Measurements from ENCODE around the gene PTPRG.

The PTPRG gene

DNA sequence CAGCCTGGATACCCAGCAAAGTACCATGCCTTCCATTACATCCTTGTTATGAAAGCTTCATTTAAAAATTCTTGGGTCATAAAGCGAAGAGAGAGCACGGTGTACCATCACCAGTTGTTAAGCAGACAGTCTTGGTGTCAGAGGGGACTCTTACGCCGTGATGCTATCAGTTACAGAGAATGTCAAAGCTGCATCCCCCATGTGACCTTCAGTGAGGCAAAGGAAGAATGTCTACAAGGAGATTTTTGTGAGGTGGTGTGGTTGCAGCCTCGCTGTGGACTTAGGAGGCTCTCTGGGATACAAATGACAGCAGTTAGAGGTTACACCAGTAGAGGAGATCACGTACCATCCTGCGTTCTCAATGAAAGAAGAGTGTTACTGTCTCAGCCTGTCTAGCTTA, 533.7 kb downstream of the PTPRG start:
- Histone ChIP-seq H2AFZ (no peak overlapping the region), H3K4me1 (no peaks in the 10 kb centered on the region), H3K9ac (no peak overlapping the region), H3K4me2 (ENCODE audit: low read length) (no peak overlapping the region), H3K27ac (no peak overlapping the region), H3K36me3 (ENCODE audit: control insufficient read depth, insufficient read depth, low read length) (no peaks in the 10 kb centered on the region), H3K79me2 (peaks cover 33% of the 10 kb centered on the region), H3K27me3 (ENCODE audit: control insufficient read depth, insufficient read depth, low read length) (no peaks in the 10 kb centered on the region), H3K4me3 (ENCODE audit: low read depth, low read length) (no peak overlapping the region), H3K9me3 (ENCODE audit: control insufficient read depth, low read length) (no peaks in the 10 kb centered on the region)
- TF ChIP-seq, protein P1, sequence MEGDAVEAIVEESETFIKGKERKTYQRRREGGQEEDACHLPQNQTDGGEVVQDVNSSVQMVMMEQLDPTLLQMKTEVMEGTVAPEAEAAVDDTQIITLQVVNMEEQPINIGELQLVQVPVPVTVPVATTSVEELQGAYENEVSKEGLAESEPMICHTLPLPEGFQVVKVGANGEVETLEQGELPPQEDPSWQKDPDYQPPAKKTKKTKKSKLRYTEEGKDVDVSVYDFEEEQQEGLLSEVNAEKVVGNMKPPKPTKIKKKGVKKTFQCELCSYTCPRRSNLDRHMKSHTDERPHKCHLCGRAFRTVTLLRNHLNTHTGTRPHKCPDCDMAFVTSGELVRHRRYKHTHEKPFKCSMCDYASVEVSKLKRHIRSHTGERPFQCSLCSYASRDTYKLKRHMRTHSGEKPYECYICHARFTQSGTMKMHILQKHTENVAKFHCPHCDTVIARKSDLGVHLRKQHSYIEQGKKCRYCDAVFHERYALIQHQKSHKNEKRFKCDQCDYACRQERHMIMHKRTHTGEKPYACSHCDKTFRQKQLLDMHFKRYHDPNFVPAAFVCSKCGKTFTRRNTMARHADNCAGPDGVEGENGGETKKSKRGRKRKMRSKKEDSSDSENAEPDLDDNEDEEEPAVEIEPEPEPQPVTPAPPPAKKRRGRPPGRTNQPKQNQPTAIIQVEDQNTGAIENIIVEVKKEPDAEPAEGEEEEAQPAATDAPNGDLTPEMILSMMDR (IDR thresholded peaks at IDR 0.05) = no peak

DNA sequence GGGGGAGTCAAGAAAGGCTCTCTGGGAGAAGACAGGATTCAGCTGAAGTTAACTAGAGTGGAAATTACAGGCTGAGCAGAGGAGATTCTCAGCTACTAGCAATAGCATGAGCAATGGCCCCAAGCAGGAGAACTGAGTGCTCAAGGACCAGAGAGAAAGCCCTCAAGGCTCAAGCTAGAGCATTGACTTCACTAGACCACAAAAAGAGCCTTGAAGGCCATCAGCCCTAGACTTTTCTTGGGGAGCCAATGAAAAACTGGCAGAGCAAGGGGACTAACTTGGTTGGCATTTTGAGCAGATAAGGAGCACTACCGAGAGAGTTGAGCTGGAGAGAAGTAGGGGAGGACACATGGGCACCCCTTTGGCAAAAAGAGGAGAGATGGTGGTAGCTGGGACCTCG, 534.4 kb downstream of the PTPRG start:
- Histone ChIP-seq H2AFZ (no peak overlapping the region), H3K27me3 (ENCODE audit: control insufficient read depth, insufficient read depth, low read length) (no peaks in the 10 kb centered on the region), H3K36me3 (ENCODE audit: control insufficient read depth, insufficient read depth, low read length) (no peaks in the 10 kb centered on the region), H3K9ac (no peak overlapping the region), H3K9me3 (ENCODE audit: control insufficient read depth, low read length) (no peaks in the 10 kb centered on the region), H3K4me1 (no peaks in the 10 kb centered on the region), H3K27ac (no peak overlapping the region), H3K4me3 (ENCODE audit: low read depth, low read length) (no peak overlapping the region), H3K79me2 (peaks cover 29% of the 10 kb centered on the region), H3K4me2 (ENCODE audit: low read length) (no peak overlapping the region)
- TF ChIP-seq, protein P1 (IDR thresholded peaks at IDR 0.05) = no peak

DNA sequence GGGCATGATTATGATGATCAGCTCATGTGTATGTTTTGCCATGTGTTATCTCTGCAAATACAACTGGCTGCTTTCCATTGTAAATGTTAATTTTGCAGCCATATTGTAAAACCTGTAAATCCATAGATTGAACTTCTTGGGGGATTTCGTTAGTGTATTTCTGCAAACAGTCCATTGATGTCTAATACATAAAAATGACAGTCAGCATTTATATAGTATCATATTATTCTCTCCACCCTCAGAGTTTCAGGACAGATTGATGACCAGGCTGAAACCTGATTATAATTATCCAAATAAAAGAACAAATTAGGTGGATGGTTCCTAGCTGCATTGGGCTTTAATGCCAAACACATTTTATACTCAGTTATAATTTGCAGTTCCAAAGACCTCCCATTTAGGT, 535.1 kb downstream of the PTPRG start:
- no peak overlapping the region for H3K9ac ChIP-seq
- H3K79me2 ChIP-seq = peaks cover 23% of the 10 kb centered on the region
- H3K9me3 ChIP-seq (ENCODE audit: control insufficient read depth, low read length) = no peaks in the 10 kb centered on the region
- H3K4me2 ChIP-seq (ENCODE audit: low read length) = no peak overlapping the region
- H3K27me3 ChIP-seq (ENCODE audit: control insufficient read depth, insufficient read depth, low read length) = no peaks in the 10 kb centered on the region
- H3K27ac ChIP-seq = no peak overlapping the region
- no peaks in the 10 kb centered on the region for H3K36me3 ChIP-seq (ENCODE audit: control insufficient read depth, insufficient read depth, low read length)
- no peak overlapping the region for H2AFZ ChIP-seq
- no peak overlapping the region for H3K4me3 ChIP-seq (ENCODE audit: low read depth, low read length)
- TF ChIP-seq, protein P1 (IDR thresholded peaks at IDR 0.05) = no peak
- no peaks in the 10 kb centered on the region for H3K4me1 ChIP-seq

DNA sequence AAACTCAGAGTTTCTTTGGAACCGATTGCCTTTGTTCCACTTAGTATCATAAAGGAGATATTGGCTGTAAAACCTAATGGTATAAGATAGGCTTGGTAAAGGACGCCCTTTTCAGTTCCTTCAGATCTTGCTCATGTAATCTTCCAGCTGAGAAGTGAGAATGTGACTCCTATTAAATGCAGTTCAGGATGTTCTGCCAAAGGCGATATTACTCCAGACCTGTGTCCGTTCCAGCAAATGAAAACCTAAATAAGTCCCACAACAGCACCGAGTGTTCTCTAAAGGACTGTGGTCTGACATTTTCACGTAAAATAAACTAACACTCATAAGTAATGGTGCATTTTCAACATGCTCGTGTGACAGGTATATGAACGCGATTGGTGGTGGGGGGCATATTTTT, 535.8 kb downstream of the PTPRG start:
- peaks cover 21% of the 10 kb centered on the region for H3K79me2 ChIP-seq
- no peak overlapping the region for H3K4me2 ChIP-seq (ENCODE audit: low read length)
- no peak overlapping the region for H3K27ac ChIP-seq
- H3K9ac ChIP-seq = no peak overlapping the region
- H3K36me3 ChIP-seq (ENCODE audit: control insufficient read depth, insufficient read depth, low read length) = no peaks in the 10 kb centered on the region
- H2AFZ ChIP-seq = no peak overlapping the region
- no peak overlapping the region for H3K4me3 ChIP-seq (ENCODE audit: low read depth, low read length)
- no peaks in the 10 kb centered on the region for H3K27me3 ChIP-seq (ENCODE audit: control insufficient read depth, insufficient read depth, low read length)
- no peaks in the 10 kb centered on the region for H3K4me1 ChIP-seq
- TF ChIP-seq, protein P1 (IDR thresholded peaks at IDR 0.05) = no peak
- H3K9me3 ChIP-seq (ENCODE audit: control insufficient read depth, low read length) = no peaks in the 10 kb centered on the region

DNA sequence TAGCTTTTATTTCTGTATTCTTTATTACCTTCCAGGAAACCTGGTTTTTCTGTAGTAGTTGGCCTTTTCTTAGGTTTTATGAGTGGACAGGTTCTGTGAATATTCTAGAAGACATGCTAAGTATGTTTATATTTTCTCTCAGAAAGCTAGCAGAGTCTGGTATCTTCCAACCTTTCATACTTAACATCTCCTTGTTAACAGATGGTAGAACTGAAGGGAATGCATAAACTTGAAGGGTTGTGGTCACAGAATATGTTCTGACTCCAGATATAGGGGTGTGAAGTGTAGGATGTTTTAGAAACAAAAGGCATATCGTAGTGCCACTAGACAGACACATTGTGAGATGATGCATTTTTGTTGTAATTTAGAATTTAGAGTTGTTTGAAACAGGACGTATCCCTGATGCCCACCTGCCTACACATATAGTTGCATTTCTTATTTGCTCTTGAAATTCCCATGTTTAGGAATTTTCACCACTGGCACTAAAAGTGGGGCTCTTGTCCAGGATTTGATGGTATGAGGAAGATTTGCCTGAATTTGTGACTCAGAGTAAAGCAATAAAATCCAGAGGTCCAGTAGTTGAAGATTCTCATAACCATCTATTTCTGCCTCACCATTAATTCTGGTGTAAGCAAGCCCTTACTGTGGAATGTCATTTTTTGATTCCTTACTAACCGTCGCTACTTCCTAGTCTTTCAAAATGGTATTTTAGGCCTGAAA, 537.4 kb downstream of the PTPRG start:
- no peaks in the 10 kb centered on the region for H3K27me3 ChIP-seq (ENCODE audit: control insufficient read depth, insufficient read depth, low read length)
- no peaks in the 10 kb centered on the region for H3K9me3 ChIP-seq (ENCODE audit: control insufficient read depth, low read length)
- no peak overlapping the region for H3K4me2 ChIP-seq (ENCODE audit: low read length)
- no peak overlapping the region for H3K27ac ChIP-seq
- H3K36me3 ChIP-seq (ENCODE audit: control insufficient read depth, insufficient read depth, low read length) = no peaks in the 10 kb centered on the region
- TF ChIP-seq, protein P1 (IDR thresholded peaks at IDR 0.05) = no peak
- H3K4me1 ChIP-seq = no peaks in the 10 kb centered on the region
- no peak overlapping the region for H3K9ac ChIP-seq
- no peak overlapping the region for H3K4me3 ChIP-seq (ENCODE audit: low read depth, low read length)
- H2AFZ ChIP-seq = no peak overlapping the region
- H3K79me2 ChIP-seq = peaks cover 12% of the 10 kb centered on the region

All from parathyroid adenoma (tissue), 2 donors.